Suprapubic skin (tissue), 4 donors: Measurements from ENCODE around the gene CAMTA1.

Source experiments
- CTCF ChIP-seq, 2 donors: fragments of 200-600 bp in 1 of 2; fragments of 450-650 bp in 1 of 2; sonication (generic) in 1 of 2; IDR thresholded peaks; one replicate each; pipeline ENCODE4 v1.5.1; 2016 to 2019; ENCODE audit warnings: antibody characterized with exemption in 2 of 2, mild to moderate bottlenecking in 1 of 2, moderate library complexity in 1 of 2
- EP300 ChIP-seq: sonication (generic); formaldehyde crosslinking; IDR thresholded peaks from one replicate; pipeline ENCODE4 v1.6.1; 2017; ENCODE audit warnings: antibody characterized with exemption
- POLR2A ChIP-seq, 2 donors: fragments of 450-650 bp; IDR thresholded peaks; one replicate each; pipeline ENCODE4 v1.6.1; 2017; ENCODE audit warnings: antibody characterized with exemption in 2 of 2, mild to moderate bottlenecking in 2 of 2, moderate library complexity in 2 of 2
- POLR2AphosphoS5 ChIP-seq, 3 donors: sonication (generic); formaldehyde crosslinking; IDR thresholded peaks; one replicate each; pipeline ENCODE4 v1.6.1; 2017; ENCODE audit warnings: antibody characterized with exemption in 3 of 3

GRCh38 chr1:7378346-7379130, 593.3 kb downstream of the CAMTA1 start:
- TF ChIP-seq CTCF (IDR thresholded peaks at IDR 0.05) (no peak), EP300 (no peak), POLR2A (IDR thresholded peaks at IDR 0.05) (no peak), POLR2AphosphoS5 (IDR thresholded peaks at IDR 0.05) (no peak)
